ENCODE measurements around the gene PYCR2. TPM values are rescaled to one million over a fixed set of nuclear protein-coding genes. Genes with fewer than 3 reads are reported as not detected.
A peak's percentile ranks its signal among the peaks of the same experiment; 100 is the strongest.

The PYCR2 gene
- total RNA-seq, 4 donors from 2014 or later: 31.1 to 46.2 (median 35.5) TPM

- Histone ChIP-seq H3K36me3 (peaks cover 0 to 4% (median 0%) of the 10 kb centered on the region in 3 donors), H3K27ac (no peak overlapping the region), H3K9me3 (no peaks in the 10 kb centered on the region), H3K4me1 (peaks cover 0 to 16% (median 6%) of the 10 kb centered on the region in 4 donors), H3K27me3 (no peaks in the 10 kb centered on the region), H3K4me3 (no peak overlapping the region)
- DNase-seq: no peak
- TF ChIP-seq POLR2A (IDR thresholded peaks at IDR 0.05) (no peak), CTCF (IDR thresholded peaks at IDR 0.05) (no peak)
Measured at GRCh38 chr1:225926551-225927113, 2.6 kb upstream of the PYCR2 start.

- H3K4me3 ChIP-seq: peak overlapping the region; percentile 80 to 96 (median 88)
- peak overlapping the region; percentile 87 to 95 (median 91) for H3K27ac ChIP-seq
- no peaks in the 10 kb centered on the region for H3K27me3 ChIP-seq
- peak in 2 of 3 donors; percentile 60 to 66 for DNase-seq
- peaks cover 0 to 22% (median 6%) of the 10 kb centered on the region in 4 donors for H3K4me1 ChIP-seq
- TF ChIP-seq CTCF (IDR thresholded peaks at IDR 0.05): no peak
- no peak for TF ChIP-seq POLR2A (IDR thresholded peaks at IDR 0.05)
- no peaks in the 10 kb centered on the region for H3K9me3 ChIP-seq
- H3K36me3 ChIP-seq: peaks cover 0 to 16% (median 0%) of the 10 kb centered on the region in 3 donors
Measured at GRCh38 chr1:225923381-225923691, 714 bp downstream of the PYCR2 start.

- Histone ChIP-seq H3K36me3 (peaks cover 0 to 16% (median 0%) of the 10 kb centered on the region in 3 donors), H3K27me3 (no peaks in the 10 kb centered on the region), H3K4me1 (peaks cover 0 to 22% (median 6%) of the 10 kb centered on the region in 4 donors), H3K27ac (no peak overlapping the region), H3K4me3 (no peak overlapping the region), H3K9me3 (no peaks in the 10 kb centered on the region)
- DNase-seq: no peak
- TF ChIP-seq POLR2A (IDR thresholded peaks at IDR 0.05) (no peak), CTCF (IDR thresholded peaks at IDR 0.05) (no peak)
Measured at GRCh38 chr1:225921734-225922709, 2.0 kb downstream of the PYCR2 start.

- Histone ChIP-seq H3K27ac (peak overlapping the region in 1 of 4 donors; percentile 21), H3K36me3 (peaks cover 0 to 16% (median 0%) of the 10 kb centered on the region in 3 donors), H3K27me3 (no peaks in the 10 kb centered on the region), H3K9me3 (no peaks in the 10 kb centered on the region), H3K4me3 (no peak overlapping the region), H3K4me1 (peaks cover 0 to 19% (median 6%) of the 10 kb centered on the region in 4 donors)
- peak in 2 of 3 donors; percentile 35 to 65 for DNase-seq
- TF ChIP-seq CTCF (IDR thresholded peaks at IDR 0.05) (no peak), POLR2A (IDR thresholded peaks at IDR 0.05) (no peak)
Measured at GRCh38 chr1:225919906-225920305, 4.1 kb downstream of the PYCR2 start.

- peaks cover 0 to 16% (median 0%) of the 10 kb centered on the region in 3 donors for H3K36me3 ChIP-seq
- H3K9me3 ChIP-seq: no peaks in the 10 kb centered on the region
- DNase-seq: no peak
- no peak overlapping the region for H3K27ac ChIP-seq
- no peak overlapping the region for H3K4me3 ChIP-seq
- TF ChIP-seq CTCF (IDR thresholded peaks at IDR 0.05) (no peak), POLR2A (IDR thresholded peaks at IDR 0.05) (no peak)
- peaks cover 0 to 14% (median 3%) of the 10 kb centered on the region in 4 donors for H3K4me1 ChIP-seq
- no peaks in the 10 kb centered on the region for H3K27me3 ChIP-seq
Measured at GRCh38 chr1:225918280-225918679, 5.8 kb downstream of the PYCR2 start.

Measured in Peyer's patch (tissue), 4 donors.